Measurements from ENCODE around the gene MFSD11. TPM values are rescaled to one million over a fixed set of nuclear protein-coding genes. Genes with fewer than 3 reads are reported as not detected.

The MFSD11 gene
- polyA plus RNA-seq, 1 donor from 2014 or later, result 36.1 TPM

- no peak overlapping the region for H3K4me3 ChIP-seq (ENCODE audit: low read length)
- no peak for TF ChIP-seq TAF1 (IDR thresholded peaks at IDR 0.05; ENCODE audit: low read depth)
- H3K79me2 ChIP-seq (replicated peaks; ENCODE audit: insufficient read depth, low read length), result peaks cover 44% of the 10 kb centered on the region
- H3K9ac ChIP-seq (ENCODE audit: low read length), result no peak overlapping the region
- H3F3A ChIP-seq (ENCODE audit: insufficient read depth, low read length, poor library complexity, severe bottlenecking), result no peaks in the 10 kb centered on the region
- H3K36me3 ChIP-seq (ENCODE audit: insufficient read depth, low read length), result no peaks in the 10 kb centered on the region
- no peaks in the 10 kb centered on the region for H4K20me1 ChIP-seq (ENCODE audit: insufficient read depth)
- no peaks in the 10 kb centered on the region for H3K9me2 ChIP-seq (ENCODE audit: insufficient read depth, low read length)
- no peak overlapping the region for H2AFZ ChIP-seq (ENCODE audit: low read depth, low read length)
- no peak overlapping the region for H3K27ac ChIP-seq (ENCODE audit: low read length)
- H3K4me2 ChIP-seq (ENCODE audit: low read length), result no peak overlapping the region
- no peaks in the 10 kb centered on the region for H3K9me3 ChIP-seq (ENCODE audit: low read length)
- H3K27me3 ChIP-seq (ENCODE audit: insufficient read depth, low read depth, low read length), result no peaks in the 10 kb centered on the region
Measured at GRCh38 chr17:76702941-76703637, 34.8 kb upstream of the MFSD11 start.

GRCh38 chr17:76704805-76705204, 33.1 kb upstream of the MFSD11 start:
- TF ChIP-seq POLR2AphosphoS5 (IDR thresholded peaks at IDR 0.05) (no peak), SMC3 (conservative IDR thresholded peaks at IDR 0.05; ENCODE audit: poor library complexity) (no peak), EZH2 (IDR thresholded peaks at IDR 0.05; ENCODE audit: borderline replicate concordance, insufficient read depth, low read length, poor library complexity, severe bottlenecking) (no peak), REST (IDR thresholded peaks at IDR 0.05; ENCODE audit: borderline replicate concordance) (no peak), MXI1 (conservative IDR thresholded peaks at IDR 0.05; ENCODE audit: poor library complexity, severe bottlenecking) (no peak), CTCF (IDR thresholded peaks at IDR 0.05; ENCODE audit: poor library complexity, severe bottlenecking) (no peak), TAF1 (IDR thresholded peaks at IDR 0.05; ENCODE audit: low read depth) (no peak), EP300 (conservative IDR thresholded peaks at IDR 0.05; ENCODE audit: poor library complexity, severe bottlenecking) (no peak), RAD21 (conservative IDR thresholded peaks at IDR 0.05) (no peak)
- Histone ChIP-seq H3K27ac (ENCODE audit: low read length) (no peak overlapping the region), H3F3A (ENCODE audit: insufficient read depth, low read length, poor library complexity, severe bottlenecking) (no peaks in the 10 kb centered on the region), H3K79me2 (replicated peaks; ENCODE audit: insufficient read depth, low read length) (peaks cover 34% of the 10 kb centered on the region), H3K27me3 (ENCODE audit: insufficient read depth, low read depth, low read length) (no peaks in the 10 kb centered on the region), H3K4me2 (ENCODE audit: low read length) (no peak overlapping the region), H3K9ac (ENCODE audit: low read length) (no peak overlapping the region), H2AFZ (ENCODE audit: low read depth, low read length) (no peak overlapping the region), H3K36me3 (ENCODE audit: insufficient read depth, low read length) (no peaks in the 10 kb centered on the region), H3K9me2 (ENCODE audit: insufficient read depth, low read length) (no peaks in the 10 kb centered on the region), H3K9me3 (ENCODE audit: low read length) (no peaks in the 10 kb centered on the region), H4K20me1 (ENCODE audit: insufficient read depth) (no peaks in the 10 kb centered on the region), H3K4me3 (ENCODE audit: low read length) (no peak overlapping the region)

Measured in neural cell (in vitro differentiated cells).